Stimulated activated CD4-positive, alpha-beta T cell treated with anti-CD3 and anti-CD28 coated beads, Interleukin-4, amount 100 ng/mL, for 1 hour (primary cell): ENCODE measurements around the gene ADAMTS2.

Experiments
- DNase-seq: peaks from one replicate; pipeline ENCODE4 v3.0.0-alpha.2; 2020

The ADAMTS2 gene

DNA sequence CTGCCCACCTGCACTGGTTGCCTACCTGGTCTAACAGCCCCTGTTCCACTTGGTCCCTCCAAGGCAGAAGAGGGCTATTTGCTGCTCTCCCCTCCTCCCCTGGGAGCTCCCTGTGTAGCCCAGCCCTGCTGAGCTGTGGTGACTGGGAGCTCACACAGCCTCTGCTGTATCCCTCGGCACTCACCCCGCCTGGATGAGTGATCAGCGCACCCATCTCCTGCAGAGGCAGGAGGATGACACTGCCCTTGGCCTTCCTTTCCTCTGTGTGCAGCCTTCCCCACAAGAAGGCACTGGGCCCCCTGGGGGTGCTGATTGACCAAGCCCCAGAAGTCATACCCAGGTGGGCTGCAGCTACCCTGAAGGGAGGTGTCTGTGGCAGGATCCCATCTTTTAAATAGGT lies 134.2 kb downstream of the ADAMTS2 start:
- DNase-seq: no peak

DNA sequence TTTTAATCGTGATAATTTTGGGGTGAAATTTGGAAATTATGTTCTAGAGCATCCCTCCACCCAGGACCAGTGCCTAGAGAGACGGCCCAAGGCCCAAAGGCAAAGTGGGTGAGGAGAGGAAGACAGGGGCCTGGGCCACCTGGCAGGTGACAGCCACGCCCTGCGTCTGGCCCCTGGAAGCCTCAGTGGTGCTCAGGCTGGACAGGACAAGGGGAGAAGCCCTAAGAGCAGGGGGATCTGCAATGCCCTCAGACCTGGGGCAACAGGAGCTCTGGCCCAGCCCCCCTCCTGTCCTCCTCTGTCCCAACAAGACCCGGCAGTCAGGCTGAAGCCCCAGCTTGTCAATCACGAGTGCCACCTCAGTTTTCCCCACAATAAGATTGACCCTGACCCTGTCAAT lies 134.8 kb downstream of the ADAMTS2 start:
- no peak for DNase-seq

DNA sequence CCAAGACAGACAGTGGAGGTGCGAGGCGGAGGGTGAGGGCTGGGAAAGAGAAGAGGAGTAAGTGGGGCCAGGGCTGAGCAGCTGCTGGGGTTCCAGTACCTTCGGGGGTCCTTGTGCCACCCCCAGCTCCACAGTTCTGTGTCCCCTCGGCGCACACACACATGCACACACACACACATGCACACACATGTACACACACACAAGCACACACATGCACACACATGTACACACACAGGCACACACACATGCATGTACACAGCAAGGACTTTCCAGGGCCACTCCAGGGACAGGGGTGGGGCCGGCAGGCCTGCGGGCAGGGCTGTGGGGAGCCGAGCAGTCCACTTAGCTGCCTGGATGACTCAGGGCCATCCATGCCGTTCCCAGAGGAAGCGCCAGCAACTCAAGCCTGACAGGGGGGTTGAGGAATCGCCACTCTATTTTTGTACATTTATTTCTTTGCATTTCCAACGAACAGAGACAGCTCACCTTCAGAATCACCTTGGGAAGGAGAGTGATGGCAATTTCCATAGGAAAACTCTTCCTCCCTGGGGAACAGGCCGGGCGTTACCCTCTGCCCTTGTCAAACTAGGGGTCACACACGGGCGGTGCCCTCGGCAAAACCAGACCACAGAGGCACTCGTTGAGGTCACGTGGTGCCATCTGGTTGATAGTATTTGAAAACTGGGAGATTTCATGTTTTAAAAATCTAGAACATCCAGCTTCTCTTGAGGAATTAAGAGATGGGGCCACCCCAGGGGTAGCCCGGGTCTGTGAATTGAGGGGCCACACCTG lies 135.7 kb downstream of the ADAMTS2 start:
- no peak for DNase-seq

- no peak for DNase-seq
Observed at GRCh38 chr5:179208706-179209358, 136.4 kb downstream of the ADAMTS2 start.

DNA sequence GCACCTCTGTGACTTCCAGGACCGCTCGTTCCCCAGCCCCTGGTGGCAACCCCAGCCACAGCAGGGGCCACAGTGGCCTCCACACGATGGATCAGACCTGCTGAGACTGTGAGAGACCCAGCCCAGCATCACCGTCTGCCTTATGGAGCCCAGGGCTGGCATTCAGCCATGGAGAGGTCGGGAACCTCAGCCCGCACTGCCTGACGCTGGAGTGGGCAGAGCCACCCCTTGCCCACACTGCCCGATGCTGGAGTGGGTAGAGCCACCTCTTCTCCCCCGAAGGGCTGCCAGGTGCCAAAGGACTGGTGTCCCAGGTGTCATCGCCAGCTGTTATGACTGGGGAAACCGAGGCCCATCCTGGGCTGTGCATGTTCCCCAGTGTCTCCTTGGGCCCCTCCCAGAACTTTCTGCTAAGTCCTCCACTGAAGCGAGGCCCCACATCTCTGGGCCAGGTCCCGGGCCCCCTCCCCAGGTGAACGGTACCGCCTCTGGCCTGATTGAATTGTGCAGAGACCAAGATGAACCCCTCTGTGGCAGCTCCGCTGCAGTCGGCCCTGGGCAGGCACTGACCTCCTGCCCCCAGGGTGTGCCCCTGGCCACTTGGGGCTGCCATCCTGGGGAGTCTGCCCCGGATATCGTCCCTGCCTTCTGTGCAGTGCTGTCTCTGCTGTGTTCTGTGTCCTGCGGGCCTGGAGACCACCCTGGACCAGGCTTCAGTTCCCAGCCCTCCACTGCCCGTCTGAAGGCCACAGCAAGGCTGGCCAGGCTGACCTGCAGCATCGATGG lies 137.1 kb downstream of the ADAMTS2 start:
- DNase-seq: no peak

GRCh38 chr5:179207470-179207869 lies 137.8 kb downstream of the ADAMTS2 start:
- no peak for DNase-seq

- no peak for DNase-seq
Observed at GRCh38 chr5:179206366-179206765, 138.9 kb downstream of the ADAMTS2 start.

DNA sequence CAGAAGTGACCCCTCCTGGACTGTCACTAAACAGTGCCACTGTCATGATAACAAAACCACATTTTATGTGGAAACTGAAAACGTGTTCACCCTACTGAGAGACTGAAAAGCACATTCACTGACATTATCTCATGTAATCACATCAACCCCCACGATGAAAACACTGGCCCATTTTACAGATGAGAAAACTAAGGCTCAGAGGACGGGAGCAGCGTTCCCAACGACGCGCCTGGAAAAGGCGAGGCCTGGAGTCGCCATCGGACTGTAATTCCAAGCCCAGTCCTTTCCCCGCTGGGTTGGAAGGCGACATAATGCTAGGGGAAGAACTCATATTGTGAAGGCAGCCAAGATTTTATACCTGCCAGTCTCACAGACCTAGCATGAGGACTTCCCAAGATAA lies 140.0 kb downstream of the ADAMTS2 start:
- DNase-seq: no peak

- no peak for DNase-seq
Observed at GRCh38 chr5:179204572-179204971, 140.7 kb downstream of the ADAMTS2 start.

DNA sequence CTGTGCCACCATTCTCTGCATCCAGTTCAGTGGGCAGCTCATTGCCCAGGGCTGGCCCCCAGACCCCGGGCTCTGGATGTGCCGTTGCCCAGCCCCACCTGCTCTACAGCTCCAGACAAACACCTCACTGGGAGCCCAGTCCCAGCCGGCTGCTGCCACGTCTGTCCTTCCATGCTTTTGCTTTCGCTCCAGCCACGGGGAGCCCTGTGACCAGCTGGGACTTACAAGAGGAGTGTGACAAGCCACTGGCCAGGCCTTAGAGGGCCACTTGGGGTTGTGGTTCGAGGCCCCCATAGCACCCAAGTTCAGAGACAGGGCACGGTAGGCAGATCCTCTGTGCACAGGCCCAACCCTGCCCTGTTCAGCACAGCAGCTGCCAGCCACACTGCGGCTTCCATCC lies 142.0 kb downstream of the ADAMTS2 start:
- DNase-seq: no peak

DNA sequence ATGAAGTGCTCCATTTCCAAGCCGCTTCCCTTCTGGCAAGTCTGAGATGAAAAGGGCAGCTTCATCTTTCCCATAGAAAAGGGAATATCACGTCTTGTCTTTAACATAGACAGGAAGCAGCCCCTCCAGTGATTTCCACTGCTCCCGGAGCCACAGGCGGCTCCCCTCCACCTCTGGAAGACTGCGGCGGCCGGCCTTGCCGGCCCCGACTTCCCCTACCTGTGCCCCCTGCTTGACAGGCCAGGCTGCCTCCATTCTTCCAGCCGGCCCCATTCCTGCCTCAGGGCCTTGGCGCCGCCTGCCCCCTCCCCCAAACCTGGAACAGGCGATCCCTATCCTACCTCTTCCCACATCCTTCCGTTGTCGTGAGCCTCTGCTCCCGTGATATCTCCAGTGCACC lies 143.3 kb downstream of the ADAMTS2 start:
- DNase-seq: no peak

- no peak for DNase-seq
Observed at GRCh38 chr5:179199246-179199645, 146.0 kb downstream of the ADAMTS2 start.

- no peak for DNase-seq
Observed at GRCh38 chr5:179198825-179199224, 146.4 kb downstream of the ADAMTS2 start.

GRCh38 chr5:179196405-179197079 lies 148.7 kb downstream of the ADAMTS2 start:
- no peak for DNase-seq

DNA sequence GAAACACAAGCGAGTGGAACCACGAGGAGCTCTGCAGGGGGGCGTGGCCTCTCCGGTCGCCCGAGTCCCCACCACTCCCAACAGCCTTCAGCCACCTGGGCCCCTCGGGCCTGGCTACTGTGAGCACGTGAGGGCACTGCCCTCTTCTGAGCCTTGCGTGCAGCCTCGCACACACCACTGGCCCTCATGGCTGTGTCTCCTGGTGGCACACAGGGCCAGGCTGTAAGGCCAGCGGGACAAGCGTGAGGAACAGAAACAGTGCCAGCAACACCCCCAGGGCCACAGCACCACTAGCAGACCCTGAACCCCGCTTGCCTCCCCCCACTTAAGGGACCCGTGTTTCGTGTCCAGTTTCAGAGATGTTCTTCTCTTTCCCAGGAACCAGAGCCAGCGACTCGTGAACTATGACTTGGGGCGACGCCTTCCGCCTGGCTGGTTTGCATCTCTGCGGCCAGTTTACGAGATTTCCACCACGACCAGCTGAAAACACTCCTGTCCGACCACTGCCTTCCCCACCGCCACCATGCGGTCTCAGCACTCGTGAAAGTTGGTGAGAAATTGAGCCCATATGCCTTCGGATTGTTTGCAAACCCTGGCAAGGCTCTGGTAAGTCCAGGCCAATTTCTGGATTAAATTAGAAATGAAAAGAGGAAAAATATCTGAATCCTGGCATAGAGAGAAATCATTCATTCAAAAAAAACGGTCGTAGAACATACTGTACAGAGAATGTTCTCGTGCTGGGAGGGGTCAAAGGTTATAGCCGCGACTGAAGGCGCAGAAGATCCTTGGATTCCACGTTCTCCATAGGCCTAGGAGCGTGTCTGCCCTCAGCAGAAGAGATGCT lies 149.5 kb downstream of the ADAMTS2 start:
- DNase-seq: no peak

DNA sequence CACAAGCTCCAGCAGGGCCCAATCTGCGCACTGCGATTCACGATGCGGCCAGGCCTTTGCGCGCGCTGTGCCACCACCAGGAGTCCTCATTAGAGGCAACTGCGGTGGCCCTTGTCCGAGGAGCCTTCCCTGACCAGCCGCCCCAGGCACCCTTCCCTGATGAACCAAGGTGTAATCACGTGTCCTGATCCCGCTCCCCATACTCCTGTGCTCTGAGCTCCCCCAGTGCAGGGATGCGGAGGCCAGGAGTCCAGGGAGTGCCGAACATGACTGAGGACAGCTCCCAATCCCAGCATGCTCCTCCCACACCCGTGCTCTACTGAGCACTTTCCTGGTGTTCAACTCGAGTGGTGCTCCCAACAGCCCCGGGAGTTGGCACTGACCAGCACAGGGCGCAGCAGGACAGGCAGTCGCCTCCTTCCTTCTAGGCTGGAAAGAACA lies 150.3 kb downstream of the ADAMTS2 start:
- DNase-seq: no peak

GRCh38 chr5:179194201-179194910 lies 150.9 kb downstream of the ADAMTS2 start:
- DNase-seq: no peak

GRCh38 chr5:179193746-179194145 lies 151.5 kb downstream of the ADAMTS2 start:
- DNase-seq: no peak

DNA sequence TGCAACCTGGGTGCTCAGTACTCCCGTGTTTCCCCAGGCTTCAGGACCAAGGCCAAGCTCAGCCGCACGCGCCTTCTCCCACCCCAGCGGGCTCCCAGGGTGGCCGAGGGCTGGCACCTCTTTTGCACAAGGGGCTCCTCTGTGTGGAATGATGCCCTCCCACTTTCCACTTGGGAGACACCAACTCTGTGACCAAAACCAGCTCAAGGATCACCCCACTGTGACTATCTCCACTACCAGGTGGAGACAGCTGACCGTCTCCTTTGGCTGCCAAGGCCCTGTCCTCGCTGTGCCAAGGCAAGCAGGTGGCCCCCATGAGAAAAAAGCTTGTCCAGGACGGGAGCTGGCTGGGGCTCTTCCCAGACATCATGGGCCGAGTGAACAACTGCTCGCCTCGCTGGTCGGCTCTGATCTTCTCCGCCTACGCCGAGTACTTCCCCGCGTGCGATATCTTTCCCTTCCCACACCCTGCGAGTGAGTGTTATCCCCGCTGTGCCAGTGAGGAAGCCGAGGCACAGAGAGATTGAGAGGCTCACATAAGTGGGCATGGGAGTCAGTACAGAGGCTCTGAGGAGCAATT lies 152.3 kb downstream of the ADAMTS2 start:
- no peak for DNase-seq

DNA sequence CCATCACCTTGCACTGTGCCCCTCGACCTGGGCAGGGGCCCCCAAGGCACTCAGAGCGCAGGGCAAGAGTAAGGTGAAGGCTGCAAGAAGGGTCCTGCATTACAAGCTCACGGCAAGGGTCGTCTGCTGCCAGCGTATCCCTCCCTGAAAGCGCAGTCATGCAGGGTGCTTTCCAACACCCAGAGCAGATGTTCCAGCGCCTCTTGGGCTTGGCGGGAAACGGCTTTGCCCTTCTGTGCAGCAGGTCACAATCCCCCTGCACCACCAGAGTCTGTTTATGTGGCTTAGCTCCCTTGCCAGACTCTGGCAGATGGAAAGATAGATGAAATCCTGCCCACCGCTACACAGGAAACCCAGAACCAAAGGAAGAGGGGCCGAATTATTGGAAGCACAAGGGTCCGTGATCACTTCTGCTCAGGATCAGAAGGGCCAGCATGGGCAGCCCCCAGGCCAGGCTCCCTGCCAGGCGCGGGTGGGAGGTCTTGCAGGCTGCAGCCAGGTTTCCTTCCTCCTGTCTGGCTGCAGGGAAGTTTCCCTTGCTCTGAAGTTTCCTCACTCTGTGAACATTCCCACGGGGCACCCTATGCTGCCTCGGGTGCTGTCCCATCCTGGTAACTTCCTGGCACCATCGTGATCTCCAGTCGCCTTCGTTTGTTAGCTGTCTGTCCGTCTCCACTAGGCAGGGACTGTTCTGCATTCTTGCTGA lies 152.9 kb downstream of the ADAMTS2 start:
- no peak for DNase-seq
